GM19238 (cell line): Measurements from ENCODE around the gene CUL2.
"Not testable (repeated sequence)": the region's sequence is repeated elsewhere in the genome, so short reads cannot be mapped to it uniquely, and the experiment has no call there.

Source experiments
- DNase-seq: peaks from one replicate; pipeline ENCODE4 v3.0.0; 2011; ENCODE audit warnings: low spot score; ENCODE audit not compliant: insufficient read length

CUL2 gene

DNA sequence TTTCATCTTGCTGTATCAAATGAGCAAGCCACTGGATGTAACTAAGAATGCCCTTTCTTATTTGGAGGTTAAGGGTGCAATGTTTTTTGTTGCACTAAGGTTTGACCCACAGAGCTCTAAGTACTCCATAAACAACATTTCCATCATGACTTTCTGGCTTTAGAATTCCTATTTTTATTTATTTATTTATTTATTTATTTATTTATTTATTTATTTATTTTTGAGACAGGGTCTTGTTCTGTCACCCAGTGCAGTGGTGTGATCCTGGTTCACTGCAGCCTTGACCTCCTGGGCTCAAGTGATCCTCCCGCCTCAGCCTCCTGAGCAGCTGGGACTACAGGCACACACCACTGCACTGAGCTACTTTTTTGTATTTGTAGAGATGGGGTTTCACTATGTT is 9.9 kb downstream of the CUL2 start:
- not testable (repeated sequence) for DNase-seq

DNA sequence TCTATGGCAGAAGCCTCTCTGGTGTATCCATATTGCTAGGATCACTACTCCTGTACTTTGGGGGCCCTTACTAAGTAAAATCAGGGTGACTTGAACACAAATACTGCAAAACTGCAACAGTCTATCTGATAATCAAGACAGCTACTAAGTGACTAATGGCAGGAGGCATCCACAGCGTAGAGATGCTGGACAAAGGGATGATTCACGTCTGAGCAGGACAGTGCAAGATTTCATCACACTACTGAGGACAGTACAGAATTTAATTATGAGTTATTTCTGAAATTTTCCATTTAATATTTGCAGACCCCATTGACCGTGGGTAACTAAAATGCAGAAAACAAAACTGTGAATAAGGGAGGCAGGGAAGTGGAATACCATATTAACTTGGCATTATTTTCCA is 10.4 kb downstream of the CUL2 start:
- no peak for DNase-seq

DNA sequence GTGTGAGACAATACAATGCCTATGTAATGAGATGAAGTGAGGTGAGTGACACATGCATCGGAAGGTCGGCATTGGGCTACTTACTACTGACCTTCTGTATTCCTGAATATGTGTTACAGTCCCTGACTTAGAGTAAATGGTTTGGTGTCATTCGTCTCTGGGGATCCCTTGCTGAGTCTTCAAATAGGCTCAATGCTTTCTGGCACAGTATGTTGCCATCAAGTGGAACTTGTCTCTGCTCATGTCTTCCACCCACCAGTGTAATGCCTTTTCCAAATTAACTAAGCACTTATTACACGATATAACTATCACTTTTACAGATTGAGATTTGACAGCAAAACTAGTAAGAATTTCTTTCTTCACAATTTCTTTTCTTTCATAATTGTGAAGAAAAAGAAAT is 10.9 kb downstream of the CUL2 start:
- no peak for DNase-seq

DNA sequence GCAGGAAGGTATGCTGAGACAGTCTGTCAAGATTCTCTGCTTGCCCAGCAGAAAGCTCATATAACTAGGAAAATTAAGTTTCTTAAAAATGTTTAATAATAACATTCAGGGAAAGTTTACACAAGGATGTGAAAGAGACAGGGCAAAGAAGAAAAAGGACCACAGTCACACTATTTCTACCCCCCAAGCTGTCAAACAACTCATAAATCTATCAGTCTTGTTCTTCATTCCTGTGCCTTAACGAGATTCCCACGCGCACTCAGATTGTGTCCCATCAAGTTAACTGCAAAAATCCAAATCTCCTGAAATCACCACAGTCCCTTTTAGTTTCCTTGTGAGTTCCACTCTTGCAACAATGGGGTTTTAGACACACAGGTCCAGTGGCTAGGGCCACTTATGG is 14.9 kb downstream of the CUL2 start:
- no peak for DNase-seq

DNA sequence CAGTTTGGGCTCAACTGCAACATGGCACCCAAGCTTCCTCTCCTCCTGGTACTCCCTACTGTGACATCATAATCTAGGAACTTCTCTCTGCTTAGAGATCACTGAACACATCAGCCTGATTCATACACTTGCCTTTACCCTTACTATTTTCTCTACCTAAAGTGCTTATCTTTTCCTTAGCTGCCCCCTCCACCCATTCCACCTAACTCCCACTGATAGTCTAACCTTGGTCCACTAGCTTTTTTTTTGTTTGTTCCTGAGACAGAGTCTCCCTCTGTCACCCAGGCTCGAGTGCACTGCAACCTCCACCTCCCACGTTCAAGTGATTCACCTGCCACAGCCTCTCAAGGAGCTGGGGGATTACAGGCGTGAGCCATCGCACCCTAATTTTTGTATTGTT is 15.9 kb downstream of the CUL2 start:
- no peak for DNase-seq

GRCh38 chr10:35070521-35070920 is 19.6 kb downstream of the CUL2 start:
- no peak for DNase-seq

GRCh38 chr10:35063837-35064454 is 26.2 kb downstream of the CUL2 start:
- DNase-seq, result no peak

- no peak for DNase-seq
Measured at GRCh38 chr10:35059481-35059880, 30.7 kb downstream of the CUL2 start.

DNA sequence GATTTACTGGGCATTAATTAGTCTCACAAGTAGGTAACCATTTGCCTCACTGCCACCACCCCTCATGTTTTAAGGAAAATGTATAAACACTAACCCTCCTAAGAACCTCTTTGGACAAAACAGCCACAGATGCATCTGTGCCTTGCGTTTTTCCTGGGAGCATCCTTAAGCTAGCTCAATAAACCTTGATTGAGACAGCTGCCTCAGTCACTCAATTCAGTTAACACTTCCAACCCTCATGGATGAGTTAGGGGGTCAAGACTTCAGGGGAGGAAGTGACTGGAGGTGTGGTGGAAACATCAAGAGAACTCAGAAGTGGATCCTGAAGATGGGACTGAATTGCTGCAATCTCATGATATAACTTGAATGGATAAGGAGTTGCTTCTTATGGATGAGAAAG is 31.5 kb downstream of the CUL2 start:
- no peak for DNase-seq

- DNase-seq, result peak; percentile 9
Measured at GRCh38 chr10:35058134-35058533, 32.0 kb downstream of the CUL2 start.

DNA sequence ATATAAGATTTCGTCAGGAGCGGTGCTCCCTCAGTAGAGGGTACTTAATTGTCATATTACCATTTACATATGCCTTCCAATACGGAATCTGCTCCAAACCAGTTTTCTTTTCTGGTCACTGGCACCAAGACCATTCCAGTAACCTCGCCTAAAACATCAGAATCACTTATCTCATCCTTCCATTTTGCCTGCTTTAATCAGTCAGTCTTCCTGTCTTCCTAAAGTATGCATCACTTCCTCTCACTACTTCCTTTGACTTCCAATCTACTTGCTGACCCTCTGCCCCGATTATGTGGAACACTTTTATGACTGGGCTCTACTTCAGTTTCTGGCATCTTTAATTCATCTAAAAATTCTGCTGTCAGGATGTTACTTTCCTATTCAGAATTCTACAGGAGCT is 33.5 kb downstream of the CUL2 start:
- DNase-seq, result no peak

- no peak for DNase-seq
Measured at GRCh38 chr10:35056133-35056532, 34.0 kb downstream of the CUL2 start.

DNA sequence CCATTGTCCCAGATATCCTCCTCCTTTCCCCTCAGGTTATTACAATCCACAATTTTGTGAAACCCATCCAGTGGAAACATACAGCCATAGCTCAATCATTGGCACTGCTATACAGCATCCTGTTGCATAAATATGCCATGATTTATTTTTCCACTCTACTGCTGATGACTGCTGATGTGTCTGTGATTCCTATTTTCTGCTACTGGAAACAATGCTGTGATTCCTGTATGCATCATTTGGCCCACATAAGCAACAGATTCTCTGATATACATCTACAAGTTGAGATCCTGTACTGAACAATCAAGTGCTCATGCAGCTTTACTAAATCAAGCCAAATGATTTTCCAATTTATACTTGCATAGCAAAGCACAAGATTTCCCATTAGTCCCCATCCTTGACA is 39.6 kb downstream of the CUL2 start:
- no peak for DNase-seq

DNA sequence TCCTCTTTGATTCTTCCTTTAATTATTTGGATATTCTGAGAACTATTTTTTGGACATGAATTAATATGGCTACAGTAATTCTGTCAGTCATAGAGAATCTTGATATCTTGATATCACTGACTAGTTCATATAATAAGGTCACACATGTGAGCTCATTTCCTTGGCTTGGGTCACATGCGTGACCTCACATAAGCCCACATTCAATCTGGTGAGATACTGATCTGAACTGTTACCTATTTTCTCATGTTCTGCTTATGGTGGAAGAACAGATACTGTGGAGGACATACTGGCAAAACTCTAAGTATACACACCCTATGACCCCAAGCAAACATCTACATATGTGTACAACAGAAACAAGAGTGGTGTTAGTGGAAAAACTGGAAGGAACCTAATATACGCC is 44.1 kb downstream of the CUL2 start:
- DNase-seq, result no peak

DNA sequence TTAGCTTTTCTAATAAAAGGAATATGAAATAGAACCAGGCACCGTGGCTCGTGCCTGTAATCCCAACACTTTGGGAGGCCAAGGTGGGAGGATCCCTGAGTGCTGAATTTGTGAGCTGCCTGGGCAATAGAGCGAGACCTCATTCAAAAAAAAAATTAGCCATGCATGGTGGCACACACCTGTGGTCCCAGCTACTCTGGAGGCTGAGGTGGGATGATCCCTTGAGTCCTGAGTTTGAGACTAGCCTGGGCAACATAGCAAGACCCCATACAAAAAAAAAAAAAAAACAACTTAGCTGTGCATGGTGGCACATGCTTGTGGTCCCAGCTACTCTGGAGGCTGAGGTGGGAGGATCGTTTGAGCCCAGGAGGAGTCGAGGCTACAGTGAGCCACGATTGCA is 44.9 kb downstream of the CUL2 start:
- not testable (repeated sequence) for DNase-seq

GRCh38 chr10:35043796-35044344 is 46.3 kb downstream of the CUL2 start:
- DNase-seq, result no peak

DNA sequence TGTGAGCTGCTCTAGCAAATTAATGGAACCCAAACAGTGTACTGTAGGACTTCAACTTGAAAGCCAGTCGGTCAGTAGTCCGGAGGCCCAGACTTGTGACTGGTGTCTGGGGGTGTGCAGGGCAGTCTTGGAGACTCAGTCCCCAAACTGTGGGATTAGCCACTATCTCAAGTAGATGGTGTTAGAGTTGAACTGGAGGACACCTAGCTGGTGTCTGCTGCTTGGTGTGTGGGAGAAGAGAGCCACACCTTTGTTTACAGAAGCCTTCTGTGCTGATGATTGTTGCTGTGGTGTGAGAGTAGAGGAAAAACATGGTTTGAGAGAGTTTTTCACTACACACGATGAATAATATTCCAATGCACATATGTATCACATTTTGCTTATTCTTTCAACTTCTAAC is 47.4 kb downstream of the CUL2 start:
- DNase-seq, result no peak

DNA sequence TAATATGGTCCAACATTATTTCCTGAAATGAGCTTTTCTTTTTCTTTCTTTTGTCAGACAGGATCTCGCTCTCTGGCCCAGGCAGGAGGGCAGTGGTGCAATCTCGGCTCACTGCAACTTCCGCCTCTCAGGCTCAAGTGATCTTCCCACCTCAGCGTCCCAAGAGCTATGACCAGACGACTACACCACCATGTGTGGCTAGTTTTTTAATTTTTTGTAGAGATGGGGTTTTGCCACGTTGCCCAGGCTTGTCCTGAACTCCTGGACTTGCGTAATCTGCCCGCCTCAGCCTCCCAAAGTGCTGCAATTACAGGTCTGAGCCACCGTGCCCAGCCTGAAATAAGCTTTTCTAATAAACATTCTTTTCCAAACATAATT is 48.6 kb downstream of the CUL2 start:
- no peak for DNase-seq

DNA sequence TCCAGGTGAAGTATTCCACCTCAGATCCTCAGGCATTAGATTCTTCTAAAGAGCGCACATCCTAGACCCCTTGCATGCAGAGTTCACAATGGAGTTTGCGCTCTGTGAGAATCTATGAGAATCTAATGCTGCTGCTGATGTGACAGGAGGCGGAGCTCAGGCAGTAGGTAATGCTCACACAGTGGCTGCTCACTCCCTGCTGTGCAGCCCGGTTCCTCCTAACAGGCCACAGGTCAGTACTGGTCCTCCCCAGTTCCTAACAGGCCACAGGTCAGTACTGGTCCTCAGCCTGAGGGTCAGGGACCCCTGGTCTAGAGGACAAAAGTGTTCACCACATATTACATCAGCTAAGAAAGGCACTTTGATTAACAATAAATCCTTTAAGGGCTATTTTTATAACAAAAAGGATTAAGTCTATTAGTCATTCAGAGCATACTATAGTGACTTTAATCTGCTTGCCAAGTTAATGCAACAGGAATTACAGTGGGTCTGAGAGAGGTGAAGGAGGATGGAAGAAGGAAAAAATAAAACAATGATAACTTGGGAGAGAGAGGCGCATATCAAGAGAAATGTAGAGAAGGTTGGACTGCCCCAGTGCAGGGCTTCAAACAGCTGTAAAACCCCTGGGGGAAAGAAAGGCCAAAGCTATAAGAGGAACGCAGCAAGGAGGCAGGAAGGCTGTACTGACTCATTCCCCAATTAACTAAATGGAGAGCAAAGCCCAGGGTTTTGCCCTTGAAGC is 49.2 kb downstream of the CUL2 start:
- no peak for DNase-seq

DNA sequence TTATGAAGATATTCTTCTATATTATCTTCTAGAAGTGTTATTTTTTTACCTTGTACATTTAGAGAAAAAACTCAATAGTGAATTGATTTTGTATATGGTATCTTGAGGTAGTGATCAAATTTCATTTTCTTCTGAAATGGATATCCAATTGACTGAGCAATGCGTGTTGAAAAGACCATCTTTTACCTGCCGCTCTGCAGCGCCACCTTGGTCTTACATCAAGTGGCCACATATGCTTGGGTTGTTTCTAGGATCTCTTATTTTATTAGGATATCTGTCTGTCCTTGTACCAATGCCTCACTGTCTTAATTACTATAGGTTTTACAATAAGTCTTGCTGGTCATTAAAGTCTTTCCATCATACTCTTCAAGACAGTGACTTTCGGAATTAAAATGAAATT is 53.0 kb downstream of the CUL2 start:
- no peak for DNase-seq

GRCh38 chr10:35035606-35036005 is 54.5 kb downstream of the CUL2 start:
- DNase-seq, result no peak

- no peak for DNase-seq
Measured at GRCh38 chr10:35027567-35027966, 62.6 kb downstream of the CUL2 start.

DNA sequence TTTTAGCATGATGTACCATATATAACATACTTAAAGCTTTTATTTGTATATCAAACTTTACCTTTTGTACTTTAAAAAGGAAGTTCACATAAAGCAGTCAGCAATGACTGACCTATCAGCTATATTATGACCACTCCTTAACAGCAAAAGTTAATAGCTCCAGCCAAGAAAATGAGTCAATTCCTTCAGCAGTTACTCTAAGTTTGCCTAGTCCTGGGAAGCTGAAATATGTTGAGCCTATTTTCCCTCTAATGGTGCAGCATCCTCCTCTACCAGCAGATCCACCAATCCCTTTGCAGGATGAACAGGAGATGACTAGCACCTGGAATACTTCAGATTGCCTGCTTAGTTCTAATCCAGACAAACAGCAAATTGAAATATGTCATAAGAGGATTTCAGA is 64.2 kb downstream of the CUL2 start:
- no peak for DNase-seq
